Heart left ventricle (tissue), 13 donors: ENCODE results near the gene DNAL1.

Experiments
- CTCF ChIP-seq, 12 donors: fragments of 200-600 bp; sonication (generic) in 4 of 12; IDR thresholded peaks; one replicate each; pipeline versions ENCODE4 v1.5.0 to v1.8.0; 2018 to 2022; ENCODE audit warnings: antibody characterized with exemption in 12 of 12, mild to moderate bottlenecking in 5 of 12
- POLR2A ChIP-seq, 2 donors: fragments of 450-650 bp; IDR thresholded peaks; one replicate each; pipeline ENCODE4 v1.6.1; 2017; ENCODE audit warnings: antibody characterized with exemption in 2 of 2, mild to moderate bottlenecking in 2 of 2, moderate library complexity in 2 of 2
- donor health status: ischemic (EF 13 %, LVEDD 7.1; RV severe dilation, severe dysfunction).
- donor health status: DM: no; HTN: yes; CAD: no.
- donor health status: DM: no; HTN: no; CAD: no.
- donor health status: ischemic (EF 25% LVEDD 6.9; RV normal size, moderate dysfunction).
- donor health status: ischemic (EF 25% LVEDD 5.7; RV mildly dilated, moderate dysfunction).
- donor health status: ischemic (EF 35%, LVEDD 5.7; RV mildly dilated, moderate dysfunction).
- donor health status: nonischemic (EF 11% LVEDD 7.7; RV severe dilation, severe dysfunction).
- donor health status: DM: yes; HTN: yes; CAD: no.
- donor health status: PGD.
- donor health status: ischemic (EF 29% LVEDD 5.4; RV normal size, mild dysfunction).
- donor health status: nonischemic (EF 23%, LVEDD 6.1; RV moderate dilation, normal function).

DNA sequence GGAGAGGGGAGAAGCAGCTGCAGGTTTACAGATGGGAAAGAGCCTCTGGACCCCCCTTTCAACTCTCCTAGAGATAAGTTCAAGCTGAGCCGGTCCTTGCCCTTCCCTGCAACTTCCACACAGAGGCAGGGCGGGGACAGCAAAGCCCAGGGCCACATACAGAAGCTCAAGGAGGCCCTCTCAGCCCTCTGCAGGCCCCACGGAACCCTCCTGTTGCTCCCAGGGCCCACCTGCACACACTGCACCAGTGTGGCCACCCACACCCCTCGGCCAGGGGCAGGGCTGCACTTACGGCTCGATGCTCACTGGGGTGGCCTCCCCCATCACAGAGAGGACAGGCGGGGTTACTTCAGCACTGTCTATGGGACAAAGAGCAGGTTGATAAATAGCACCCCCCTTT, 82.4 kb downstream of the DNAL1 start:
- TF ChIP-seq POLR2A (IDR thresholded peaks at IDR 0.05) (no peak), CTCF (IDR thresholded peaks at IDR 0.05) (no peak)
